KG1 (cell line): ENCODE measurements around the gene WDR72.
"Not testable (repeated sequence)": the region's sequence is repeated elsewhere in the genome, so short reads cannot be mapped to it uniquely, and the experiment has no call there.

Experiments used
- DNase-seq: peaks from one replicate; lab custom pipeline; 2025; lab: John Stamatoyannopoulos, UW

Gene WDR72

DNA sequence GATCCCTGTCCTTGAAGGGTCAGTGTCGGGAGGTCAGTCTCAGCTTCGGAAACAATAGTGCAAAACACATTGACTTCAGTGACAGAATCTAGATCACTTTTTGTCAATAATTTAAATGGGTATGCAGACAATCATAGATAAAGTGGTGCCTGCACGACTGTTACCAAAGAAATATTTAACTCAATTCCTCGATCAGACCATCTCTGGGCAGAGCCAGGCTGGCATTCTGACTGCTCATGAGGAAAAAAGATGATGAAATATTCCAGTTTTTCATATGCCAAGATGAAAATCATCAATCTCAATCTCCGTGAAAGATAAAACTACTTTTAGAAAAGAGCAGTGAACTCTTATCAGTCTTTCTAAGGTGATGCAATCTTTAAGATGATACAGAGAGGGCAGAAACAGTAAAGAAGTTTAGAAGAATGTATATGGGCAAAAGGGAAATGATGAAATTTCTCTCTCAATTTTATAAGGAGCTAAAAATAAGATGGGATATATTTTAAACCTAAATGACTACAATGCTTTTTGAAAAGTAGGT, 169.9 kb downstream of the WDR72 start:
- no peak for DNase-seq

DNA sequence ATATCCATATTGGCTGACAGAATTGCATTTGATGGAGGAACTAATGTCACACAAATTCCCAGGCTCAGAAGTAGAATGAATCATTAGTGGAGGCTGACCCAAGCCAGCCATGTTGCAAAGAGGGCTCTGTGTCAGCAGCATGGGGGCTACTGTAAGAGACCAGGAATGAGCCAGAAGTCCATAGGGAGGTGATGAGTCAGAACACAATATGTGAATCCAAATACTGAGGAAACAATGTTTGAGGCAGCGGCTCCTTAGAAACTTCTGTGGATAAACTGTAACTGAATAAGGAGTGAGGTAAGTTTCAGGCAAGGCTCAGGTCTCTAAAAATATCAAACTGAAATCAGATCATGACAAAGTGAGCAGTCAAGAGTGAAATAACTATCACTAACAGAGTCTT, 170.7 kb downstream of the WDR72 start:
- no peak for DNase-seq

DNA sequence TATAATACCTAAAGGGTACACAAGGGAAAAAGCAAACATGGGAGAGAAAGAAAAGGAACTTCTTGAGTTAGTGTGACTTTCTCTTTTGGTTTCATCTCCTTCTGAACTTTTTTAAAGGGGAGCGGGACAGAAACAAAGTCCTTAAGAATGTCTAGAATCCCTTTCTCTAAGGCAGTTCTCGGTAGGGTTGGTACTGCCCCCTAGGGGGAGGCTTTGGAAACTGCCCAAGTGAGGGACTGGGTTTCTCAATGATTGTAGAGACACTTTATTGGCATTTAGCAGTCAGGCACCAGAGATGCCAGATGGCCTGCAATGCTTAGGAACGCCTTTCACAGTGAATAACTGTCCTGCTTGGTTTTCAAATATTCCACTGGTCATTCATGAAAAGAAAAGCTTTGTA, 172.7 kb downstream of the WDR72 start:
- peak; percentile 19 for DNase-seq

DNA sequence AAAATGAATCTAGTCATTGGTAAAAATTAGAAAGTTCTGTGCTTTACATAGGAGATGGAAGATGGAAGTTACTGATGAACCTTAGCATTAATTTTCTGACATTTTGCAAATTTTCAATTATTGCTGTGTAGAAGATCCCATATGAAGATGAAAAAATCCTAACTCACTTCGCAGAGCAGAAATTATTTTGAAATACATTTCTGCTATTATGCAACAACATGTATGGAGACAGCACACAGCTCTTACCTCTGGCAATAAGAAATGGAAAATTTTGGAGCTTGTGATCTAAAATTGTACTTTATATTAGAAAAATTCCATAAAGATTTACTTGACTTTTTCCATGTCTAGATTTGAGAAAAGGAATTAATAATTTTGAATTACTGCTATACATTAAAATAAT, 177.9 kb downstream of the WDR72 start:
- DNase-seq: no peak

DNA sequence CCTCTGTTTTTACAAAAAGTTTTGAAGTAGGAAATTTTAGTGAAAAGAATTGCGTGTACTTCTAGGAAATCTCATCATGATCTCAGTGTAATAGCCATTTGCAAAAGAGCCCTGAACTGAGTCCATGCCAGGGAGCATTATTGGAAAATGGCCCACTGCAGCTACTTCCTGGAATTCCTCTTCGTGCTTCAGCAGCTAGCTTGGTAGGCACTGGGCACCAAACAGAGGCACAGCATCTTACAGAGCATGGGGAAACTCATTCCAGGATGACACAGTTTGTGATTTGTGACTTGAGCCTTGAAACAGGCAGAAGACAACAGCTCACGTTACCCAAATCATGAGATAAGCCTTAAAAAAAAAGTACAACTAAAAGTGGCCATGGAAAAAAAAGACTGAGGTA, 179.1 kb downstream of the WDR72 start:
- no peak for DNase-seq

DNA sequence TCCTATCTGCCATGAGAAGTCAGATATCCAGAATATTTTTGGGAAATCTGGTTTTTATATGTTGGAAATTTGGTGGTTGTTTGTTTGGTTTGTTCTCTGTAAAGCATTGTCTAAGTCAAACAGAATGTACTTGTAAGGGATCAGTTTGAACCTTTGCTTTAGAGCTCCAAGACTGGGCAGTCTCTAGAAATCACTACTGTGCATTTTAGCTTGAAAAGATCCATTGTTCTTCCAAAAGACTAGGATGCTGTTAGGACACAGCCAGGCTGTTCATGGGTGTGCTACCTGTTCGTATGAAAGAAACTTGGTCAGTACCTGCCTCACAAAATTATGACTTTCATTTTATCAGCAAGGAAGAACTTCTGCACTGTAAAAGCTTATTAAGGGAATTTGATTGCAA, 182.6 kb downstream of the WDR72 start:
- DNase-seq: no peak

DNA sequence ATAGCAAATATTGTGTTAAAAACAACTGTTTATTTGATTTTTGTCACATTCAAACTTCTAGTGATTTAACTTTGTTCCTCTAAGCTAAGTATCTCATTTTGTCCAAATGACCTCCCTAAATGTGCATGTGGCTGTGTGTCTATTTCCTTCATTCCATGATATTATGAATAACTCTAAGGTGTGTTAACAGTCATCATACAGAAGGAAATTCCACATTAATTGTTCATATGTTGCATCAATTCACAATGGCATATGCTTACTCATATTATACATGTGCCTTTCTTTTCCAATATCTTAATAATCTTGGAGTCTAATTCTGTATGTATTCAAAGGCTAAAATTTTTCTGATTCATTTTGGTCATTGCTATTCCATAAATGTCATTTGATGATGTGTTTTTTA, 186.4 kb downstream of the WDR72 start:
- no peak for DNase-seq

DNA sequence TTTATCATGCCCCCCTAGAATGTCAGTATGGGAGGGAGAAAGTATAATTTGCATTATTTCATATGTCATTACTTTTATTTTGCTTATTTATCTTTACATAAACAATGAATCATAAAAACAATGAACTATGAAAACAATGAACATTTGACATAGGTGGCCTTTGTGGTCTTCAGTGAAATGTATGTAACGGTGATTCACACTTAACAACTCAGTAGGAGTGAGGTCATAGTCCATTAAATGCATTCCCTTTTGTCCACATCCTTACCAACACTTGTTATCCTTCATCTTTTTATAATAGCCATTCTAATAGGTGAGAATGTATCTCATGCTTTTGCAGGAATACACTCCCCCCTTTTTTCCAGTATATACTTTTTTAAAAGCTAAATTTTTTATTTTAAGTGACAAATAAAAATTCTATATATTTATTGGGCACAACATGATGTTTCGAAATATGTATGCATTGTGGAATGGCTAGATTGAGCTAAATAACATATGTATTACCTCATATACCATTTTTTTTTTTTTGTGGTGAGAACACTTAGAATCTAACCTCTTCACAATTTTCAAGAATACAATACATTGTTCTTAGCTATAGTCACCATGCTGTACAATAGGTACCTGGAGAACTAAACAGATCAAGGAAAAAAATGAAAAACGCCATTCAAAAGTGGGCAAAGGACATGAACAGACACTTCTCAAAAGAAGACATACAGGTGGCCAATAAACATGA, 189.5 kb downstream of the WDR72 start:
- no peak for DNase-seq

DNA sequence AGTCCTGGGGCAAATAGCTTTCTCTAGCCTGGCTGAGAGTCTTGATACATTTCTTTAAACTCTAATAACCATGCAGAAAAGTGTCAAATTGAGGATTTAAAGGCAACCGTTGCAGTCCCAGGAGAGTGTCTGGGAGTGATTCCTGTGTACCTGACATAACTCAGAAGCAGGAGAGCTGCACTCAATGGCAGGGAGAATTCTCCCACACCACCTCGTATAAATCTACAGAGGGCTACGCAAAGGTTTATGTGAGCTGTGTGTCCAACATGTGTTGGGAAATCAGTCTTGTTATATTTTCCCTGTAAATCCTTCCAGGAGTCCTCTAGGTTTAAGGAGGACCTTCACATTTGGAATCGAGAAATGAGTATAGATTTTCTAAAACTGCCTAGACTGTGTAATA, 192.6 kb downstream of the WDR72 start:
- no peak for DNase-seq

DNA sequence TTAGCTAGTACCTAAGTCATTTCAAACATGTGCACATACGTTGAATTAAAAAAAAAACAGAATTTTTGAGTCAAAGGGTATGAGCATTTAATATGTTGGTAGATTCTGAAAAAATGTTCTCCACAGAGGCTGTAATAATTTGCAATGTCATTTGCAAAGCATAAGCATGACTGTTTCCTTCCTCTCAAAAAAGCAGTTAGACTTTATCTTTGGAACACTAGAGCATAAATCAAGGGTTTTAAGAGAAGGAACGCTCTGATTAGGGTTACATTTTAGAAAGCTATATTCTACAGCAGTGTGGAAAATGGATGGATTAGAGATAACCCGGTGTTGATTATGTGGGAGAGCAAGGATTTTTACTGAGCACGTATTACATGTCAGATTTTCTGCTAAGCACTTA, 193.7 kb downstream of the WDR72 start:
- DNase-seq: no peak

DNA sequence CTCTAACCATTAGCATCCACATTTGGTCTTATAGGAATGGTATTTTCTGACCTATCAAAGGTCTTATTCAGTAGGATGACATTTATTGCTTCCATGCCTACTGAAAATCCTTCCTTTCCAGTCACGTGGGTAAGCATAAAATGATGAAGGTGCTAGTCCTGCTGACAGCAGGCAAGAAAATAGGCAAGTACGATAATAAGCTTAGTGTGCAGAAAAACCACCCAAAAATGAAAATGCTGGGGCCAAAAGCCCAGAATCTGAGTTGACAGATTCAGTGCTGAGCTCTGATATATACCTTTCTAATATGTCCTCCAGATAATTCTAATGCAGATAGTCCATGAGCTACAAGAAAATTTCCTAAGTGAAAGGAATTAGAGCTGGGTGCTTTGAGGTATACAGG, 194.8 kb downstream of the WDR72 start:
- DNase-seq: no peak

DNA sequence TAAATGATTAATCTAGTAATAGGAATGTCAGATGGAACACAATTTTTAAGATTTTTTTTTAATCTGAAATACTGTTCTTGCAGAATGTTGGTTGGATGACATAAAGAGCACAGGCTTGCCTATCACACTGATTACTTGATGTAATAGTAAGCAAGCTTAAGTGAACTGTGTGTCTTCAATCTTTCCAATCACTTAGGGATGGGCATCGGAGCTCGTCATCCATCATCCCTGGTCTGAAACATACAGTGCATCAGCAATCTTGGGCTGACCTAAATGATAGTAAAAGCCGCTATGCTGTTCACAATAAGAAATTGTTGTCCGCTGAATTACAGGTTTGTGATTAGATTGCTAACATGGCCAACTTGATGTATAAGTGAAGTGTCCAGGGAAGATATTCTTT, 195.8 kb downstream of the WDR72 start:
- DNase-seq: no peak

DNA sequence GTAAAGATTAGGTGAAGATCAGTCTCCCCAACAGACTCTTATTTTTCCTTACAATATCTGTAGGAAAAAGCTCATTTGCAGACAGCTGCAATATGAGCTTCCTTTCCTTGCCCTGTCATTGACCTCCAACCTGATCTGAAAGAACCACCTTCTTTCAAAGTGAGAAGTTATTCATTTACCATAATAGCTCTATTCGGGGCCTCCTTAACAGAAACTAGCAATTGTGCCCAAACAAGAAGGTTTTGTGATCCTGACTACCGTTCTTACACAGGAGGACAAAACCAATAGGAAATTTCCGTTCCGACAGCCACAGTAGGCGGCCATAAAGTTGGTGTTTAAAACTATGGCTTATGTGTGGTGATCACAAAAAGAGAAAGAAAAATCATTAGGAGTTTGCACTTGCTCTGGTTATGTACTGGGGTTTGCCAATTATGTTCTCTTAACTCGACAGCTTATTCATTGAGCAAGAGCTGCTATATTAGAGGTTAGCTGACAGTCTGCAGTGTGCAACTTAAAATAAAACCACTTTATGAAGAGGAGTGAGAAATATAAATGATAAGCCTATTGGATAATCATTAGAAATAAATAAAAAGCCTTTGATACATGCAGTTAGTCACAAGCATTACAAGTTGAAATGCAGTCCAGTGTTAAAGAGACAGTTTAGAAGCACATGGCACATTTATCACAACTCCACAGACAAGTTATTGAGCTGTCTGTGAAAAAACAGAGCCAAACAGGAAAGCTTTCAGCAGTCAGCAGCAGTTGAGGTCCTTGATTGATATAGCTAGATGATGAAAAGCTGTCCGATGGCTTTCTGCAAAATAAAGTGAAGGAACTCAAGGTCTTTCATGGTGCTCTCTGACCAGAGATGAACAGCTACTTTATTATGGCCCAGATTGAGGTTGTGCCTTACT, 199.8 kb downstream of the WDR72 start:
- no peak for DNase-seq

DNA sequence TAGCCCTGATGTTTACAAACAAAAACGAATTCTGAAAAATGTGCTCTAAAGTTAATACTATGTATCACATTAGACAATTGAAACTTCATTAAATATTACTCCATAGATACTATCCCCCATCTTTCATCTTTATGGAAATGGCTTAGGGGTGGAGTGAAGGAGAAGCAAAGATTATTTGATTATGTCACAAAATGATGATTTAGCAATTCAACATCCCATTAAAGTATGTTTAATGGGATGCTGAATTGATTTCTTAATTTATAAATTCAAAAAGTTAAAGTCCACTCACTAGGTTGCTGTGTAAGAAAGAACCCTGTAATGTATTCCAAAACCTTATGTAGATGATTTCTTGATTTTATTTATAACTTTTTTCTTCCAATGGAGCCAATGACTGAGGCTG, 201.1 kb downstream of the WDR72 start:
- no peak for DNase-seq

DNA sequence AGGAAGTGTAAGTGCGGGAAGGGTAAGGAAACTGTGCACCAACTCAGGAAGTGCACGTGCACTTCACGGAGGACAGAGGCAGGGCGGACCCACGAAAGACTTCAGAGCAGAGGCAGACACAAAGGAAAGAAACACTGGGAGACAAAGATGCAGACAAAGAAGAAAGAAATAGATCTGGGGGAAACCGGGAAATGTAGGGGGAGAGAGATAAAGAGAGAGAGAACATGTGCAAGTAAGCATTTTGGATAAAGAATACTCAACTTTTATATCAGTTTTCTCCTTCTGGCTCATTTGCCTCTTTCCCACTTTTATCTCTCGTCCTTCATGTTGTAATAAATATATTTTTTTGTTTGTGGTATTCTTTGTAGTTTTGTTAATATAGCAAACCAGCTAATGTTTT, 204.2 kb downstream of the WDR72 start:
- DNase-seq: no peak

DNA sequence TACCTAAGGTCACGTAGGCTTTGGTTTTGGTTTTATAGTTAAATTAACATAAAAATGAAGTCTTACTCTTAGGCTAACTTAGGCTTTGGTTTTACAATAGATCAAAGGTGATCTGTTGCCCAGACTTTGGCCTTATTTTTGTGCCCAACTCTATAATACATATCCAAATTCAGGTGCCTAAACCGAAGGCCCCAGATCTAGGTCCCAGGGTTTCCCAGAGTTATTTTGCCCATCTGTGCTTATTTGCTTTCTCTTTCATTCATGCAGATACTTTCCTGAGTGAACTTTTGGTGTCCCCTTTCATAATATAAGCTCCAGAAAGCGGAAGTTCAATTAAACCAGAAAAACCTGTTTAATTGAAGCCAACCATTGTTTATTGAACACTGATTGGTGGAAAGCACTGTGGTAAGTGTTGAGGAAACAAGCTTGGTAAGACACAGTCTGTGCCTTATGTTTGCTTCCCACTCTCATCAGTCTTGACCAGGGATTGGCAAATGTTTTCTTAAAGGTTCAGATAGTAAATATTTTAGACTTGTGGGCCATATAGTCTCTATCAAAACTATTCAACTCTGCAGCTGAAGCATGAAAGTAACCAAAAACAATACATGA, 209.7 kb downstream of the WDR72 start:
- no peak for DNase-seq

DNA sequence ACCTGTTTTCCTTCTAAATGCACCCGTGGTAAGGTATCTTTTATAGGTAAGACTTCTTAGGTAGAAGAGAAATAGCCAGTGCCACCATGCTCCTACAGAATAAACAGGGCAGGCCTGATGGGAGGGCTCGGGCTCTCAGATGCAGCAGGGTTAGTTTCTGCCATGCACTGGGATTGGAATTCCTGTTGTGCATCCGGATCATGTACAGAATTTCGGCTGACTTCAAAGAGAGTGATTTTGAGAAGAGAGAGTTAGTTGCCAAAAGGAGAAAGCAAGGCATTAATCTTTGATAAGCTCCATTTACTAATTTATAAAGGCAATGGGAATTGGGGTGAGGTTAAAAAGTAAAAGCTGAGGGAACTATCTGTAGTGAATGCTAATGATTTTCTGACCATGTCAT, 211.2 kb downstream of the WDR72 start:
- no peak for DNase-seq

DNA sequence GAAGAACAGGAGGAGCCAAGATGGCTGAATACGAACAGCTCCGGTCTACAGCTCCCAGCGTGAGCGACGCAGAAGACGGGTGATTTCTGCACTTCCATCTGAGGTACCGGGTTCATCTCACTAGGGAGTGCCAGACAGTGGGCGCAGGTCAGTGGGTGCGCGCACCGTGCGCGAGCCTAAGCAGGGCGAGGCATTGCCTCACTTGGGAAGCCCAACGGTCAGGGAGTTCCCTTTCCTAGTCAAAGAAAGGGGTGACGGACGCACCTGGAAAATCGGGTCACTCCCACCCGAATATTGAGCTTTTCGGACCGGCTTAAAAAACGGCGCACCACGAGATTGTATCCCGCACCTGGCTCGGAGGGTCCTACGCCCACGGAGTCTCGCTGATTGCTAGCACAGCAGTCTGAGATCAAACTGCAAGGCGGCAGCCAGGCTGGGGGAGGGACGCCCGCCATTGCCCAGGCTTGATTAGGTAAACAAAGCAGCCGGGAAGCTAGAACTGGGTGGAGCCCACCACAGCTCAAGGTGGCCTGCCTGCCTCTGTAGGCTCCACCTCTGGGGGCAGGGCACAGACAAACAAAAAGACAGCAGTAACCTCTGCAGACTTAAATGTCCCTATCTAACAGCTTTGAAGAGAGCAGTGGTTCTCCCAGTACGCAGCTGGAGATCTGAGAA, 218.7 kb downstream of the WDR72 start:
- not testable (repeated sequence) for DNase-seq

DNA sequence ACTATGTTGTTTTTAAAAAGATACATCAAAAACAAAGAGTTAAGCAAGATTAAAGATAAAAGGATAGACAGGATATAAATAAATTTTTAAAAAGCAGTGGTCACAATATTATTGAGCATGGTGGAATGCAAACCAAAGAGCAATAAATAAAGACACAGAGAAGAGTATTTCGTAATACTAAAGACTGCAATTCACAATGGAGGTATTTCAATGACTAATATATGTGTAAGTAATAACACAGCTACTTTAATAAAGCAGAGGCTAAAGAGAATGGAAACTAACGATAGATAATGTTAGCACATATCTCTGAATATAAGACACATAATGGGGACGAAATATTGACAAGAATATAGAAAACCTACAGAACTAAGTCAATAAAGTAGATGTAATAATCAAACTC, 219.6 kb downstream of the WDR72 start:
- DNase-seq: no peak

DNA sequence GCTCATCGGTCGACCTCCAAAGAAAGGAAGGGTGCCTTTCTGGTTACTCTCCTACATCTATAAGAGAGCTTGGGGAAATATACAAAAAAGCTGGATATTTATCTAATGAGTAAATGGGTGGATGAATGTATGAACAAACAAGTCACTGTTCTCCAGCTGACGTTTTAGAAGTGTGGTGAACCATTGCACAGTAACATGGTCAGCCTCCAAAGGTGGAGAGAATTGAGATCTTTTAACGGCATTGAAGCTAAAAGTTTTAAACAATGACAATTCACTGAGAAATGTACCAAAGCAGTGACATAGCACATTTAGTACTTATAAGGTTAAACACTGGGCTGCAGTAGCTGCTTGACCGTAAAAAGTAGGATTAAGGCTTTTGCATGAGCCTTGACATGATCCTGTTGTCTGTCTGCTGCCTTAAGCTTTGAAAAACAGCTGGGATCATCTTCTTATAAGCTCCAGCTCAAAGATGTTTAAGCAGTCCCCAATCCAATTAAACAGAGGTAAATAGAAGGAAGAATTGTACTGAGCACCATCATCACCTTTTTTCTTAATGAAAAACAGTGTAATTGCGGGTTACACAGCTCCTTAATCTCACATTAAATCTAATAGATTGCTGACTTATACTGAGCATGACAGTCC, 222.9 kb downstream of the WDR72 start:
- no peak for DNase-seq

DNA sequence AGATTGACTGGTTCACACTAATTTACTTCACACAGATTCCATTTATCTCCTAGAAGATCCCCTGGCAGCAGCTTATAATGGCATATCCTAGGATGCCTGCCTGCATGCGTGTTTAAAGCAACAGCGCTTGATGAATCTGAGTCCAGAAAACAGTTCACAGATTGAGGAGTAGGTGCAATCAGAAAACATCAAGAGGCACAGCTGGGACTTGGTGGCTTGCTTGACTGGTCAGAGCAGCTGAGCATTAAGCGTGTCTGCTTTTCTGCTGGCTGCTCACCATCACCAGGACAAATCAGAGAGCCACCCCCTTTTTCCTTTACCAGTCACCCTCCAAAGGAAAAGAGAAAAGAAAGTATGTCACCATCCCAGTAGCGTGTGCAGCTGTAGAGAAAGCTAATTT, 223.6 kb downstream of the WDR72 start:
- no peak for DNase-seq
